Measurements from ENCODE around the gene VN1R4.
"Not testable (repeated sequence)": the region's sequence is repeated elsewhere in the genome, so short reads cannot be mapped to it uniquely, and the experiment has no call there.

The VN1R4 gene, protein sequence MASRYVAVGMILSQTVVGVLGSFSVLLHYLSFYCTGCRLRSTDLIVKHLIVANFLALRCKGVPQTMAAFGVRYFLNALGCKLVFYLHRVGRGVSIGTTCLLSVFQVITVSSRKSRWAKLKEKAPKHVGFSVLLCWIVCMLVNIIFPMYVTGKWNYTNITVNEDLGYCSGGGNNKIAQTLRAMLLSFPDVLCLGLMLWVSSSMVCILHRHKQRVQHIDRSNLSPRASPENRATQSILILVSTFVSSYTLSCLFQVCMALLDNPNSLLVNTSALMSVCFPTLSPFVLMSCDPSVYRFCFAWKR

DNA sequence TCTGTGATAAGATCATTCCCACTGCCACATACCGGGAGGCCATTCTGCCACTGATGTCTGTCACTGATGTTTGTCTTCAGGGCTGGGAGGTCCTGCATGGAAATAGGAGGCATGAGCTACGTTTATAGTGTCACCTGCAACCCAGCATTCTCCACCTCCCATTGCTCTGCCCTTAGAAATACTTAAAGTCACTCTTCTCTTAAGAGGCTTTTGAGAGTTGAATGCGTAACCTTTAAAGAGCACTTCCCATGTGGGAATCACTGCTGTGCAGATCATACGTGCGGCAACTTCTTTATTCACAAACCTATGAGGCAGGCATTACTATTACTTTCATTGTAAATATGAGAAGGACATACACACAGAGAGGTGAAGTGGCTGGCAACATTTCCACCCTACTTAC lies at the start of gene VN1R4:
Gene VN1R4, minus strand, starts transcription at position 101 of the 400 bp plus-strand sequence. Its CDS starts 58 bp downstream, at position 43.
- not testable (repeated sequence) for DNase-seq

- DNase-seq: no peak
Measured at GRCh38 chr19:53311897-53312296, 44.4 kb upstream of the VN1R4 start.

DNA sequence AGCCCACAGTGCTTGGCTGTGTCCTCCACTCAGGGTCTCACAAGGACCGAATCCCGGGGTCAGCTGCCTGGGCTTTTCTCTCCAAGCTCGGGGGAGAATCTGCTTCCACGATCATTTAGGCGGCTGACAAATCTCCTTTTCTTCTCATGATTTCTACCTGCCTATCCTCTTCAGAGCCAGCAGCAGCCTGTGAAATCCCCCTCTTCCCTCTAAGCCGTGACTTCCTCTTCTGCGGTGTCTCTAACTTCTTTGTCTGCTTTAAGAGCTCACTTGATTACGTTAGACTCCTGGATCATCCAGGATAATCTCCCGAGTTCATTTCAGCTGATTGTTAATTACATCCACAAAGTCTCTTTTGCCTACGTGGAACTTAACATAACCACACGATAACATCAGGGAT lies 43.5 kb upstream of the VN1R4 start:
- DNase-seq: no peak

- DNase-seq: no peak
Measured at GRCh38 chr19:53308339-53308811, 40.9 kb upstream of the VN1R4 start.

- DNase-seq: not testable (repeated sequence)
Measured at GRCh38 chr19:53301341-53301740, 33.8 kb upstream of the VN1R4 start.

DNA sequence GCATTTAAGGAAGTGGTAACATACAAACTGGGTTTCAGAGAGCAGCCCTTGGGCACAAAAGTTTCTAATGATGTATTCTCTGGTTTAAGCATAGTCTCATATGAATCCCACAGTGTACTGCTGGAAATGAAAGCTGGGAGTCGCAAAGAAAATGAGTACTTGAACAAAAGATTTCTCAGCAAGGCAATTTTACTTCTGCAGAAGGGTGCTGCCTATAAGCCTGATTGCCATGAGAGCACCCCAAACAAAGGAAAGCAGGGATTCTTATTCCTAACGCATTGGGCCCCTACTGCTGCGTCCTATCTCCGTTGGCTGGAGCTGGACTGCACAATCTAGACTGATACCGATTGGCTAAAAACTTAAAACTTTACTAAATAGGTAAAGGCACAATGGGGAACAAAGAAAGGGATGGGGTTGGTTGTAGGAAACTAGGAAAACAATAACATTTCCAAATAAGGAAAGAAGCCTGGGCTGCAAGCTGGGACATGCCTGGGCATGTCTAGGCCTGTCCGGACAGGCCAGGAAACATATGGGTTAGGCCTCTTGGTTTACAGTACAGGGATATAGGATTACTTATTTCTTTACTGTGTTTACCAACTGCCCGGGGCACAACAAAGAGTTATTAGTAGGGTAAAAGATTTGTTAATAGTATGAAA lies 27.4 kb upstream of the VN1R4 start:
- no peak for DNase-seq

DNA sequence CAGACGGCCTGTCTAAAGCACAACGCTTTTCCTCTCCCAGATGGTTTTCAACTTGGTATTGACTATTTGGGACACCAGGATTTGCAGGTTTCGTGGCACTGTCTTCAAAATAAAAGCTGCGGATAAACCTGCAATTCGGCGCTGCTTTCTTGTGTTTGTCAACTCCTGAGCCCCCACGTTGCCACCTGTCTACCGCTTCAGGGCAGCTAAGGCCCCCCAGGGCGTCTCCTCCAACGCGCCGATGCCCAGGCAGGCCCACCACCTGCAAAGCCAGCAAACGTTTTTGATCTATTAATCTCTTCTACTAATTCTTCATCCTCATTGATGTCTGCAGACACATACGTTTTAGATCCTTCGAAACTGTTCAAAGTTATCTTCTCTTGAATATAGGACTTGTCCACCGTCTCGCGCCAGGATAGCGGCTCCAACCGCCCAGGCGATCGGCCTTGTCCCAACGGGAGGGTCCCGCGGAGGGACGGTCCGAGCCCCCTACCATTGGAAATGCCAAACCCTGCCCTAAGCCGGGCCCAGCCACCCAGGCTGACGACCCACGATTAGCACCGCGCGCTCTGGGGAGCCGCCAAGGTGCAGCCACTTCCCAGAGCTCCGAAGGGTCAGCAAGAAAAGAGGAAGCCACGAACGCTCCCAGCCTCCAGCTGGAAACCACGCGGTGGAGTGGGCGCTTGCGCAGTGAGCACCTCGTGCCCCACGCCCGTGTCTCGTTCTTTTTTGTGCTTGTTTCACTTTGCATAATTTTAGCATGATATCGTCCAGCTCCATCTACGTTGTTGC lies 23.4 kb upstream of the VN1R4 start:
- no peak for DNase-seq

DNA sequence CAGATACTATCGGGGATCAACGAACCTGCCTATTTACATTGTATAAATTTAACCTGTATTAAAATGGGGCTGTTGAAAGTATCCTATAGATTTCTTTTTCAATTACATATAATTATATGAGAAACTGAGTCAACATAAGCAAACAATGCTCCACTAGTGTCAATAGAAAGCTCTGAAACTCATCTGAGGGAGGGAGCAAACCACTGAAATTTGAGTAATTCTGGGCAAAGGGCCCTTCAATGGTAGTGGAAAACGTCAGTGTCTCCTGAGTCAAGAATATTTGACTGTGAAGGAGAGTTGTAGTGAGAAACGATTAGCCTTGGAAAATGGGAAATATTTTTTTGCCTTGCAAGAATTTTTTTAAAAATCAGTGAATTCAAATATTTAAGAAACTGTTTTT lies 17.6 kb upstream of the VN1R4 start:
- no peak for DNase-seq

DNA sequence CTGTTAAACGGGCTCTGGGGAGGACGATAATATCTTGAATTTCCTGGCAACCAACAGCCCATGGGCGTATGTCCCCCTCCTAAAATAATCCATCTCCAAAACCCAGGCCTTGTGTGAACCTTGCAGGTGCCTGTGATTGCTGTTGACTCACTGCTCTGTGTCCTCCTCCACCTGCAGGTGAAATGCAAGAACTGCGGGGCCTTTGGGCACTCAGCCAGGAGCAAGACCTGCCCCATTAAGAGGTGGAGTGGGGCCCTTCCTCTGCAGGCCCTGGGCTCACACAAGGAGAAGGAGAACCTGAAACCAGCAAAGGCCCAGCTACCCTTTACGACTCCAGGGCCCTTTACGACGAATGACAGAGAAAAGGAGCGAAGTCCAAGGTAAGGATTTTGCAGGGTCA lies 14.4 kb upstream of the VN1R4 start:
- not testable (repeated sequence) for DNase-seq

DNA sequence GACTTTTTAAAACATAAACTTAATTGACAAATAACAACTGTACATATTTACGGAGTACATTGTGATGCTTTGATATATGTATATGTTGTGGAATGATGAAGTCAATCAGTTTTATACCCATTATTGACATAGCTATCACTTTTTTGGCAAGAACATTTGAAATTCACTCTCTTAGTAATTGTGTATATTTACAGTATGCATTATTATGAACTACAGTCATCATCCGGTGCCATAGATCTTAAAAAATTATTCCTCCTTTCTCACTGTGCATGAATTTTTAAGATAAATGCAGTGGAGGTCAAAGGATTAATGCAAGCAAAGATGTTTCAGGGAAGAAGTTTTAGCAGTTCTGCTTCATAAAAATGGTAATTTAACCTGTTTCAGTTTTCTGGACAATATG lies 8.0 kb upstream of the VN1R4 start:
- DNase-seq: no peak

DNA sequence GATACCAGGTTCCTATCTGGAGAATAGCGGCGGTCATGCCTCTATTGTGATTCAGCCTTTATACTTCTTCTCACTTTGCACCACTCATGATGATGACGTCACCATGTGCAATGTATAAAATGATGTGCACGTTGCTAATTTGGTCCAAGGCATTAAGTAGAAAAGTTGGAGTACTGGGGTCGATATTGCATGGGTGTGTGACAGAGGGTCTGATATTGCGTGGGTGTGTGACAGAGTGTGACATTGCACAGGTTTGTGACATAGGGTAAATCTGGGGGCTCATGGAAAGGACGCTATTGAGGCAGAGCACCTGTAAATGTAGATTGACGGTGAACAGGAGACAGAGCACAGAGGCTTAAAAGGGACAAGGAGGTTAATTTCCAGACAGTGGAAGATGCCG lies 4.5 kb upstream of the VN1R4 start:
- DNase-seq: no peak

DNA sequence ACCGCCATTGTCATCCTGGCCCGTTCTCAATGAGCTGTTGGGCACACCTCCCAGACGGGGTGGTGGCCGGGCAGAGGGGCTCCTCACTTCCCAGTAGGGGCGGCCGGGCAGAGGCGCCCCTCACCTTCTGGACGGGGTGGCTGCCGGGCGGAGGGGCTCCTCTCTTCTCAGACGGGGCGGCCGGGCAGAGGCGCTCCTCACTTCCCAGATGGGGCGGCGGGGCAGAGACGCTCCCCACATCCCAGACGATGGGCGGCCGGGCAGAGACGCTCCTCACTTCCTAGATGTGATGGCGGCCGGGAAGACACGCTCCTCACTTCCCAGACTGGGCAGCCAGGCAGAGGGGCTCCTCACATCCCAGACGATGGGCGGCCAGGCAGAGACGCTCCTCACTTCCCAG lies 2.3 kb upstream of the VN1R4 start:
- not testable (repeated sequence) for DNase-seq

DNA sequence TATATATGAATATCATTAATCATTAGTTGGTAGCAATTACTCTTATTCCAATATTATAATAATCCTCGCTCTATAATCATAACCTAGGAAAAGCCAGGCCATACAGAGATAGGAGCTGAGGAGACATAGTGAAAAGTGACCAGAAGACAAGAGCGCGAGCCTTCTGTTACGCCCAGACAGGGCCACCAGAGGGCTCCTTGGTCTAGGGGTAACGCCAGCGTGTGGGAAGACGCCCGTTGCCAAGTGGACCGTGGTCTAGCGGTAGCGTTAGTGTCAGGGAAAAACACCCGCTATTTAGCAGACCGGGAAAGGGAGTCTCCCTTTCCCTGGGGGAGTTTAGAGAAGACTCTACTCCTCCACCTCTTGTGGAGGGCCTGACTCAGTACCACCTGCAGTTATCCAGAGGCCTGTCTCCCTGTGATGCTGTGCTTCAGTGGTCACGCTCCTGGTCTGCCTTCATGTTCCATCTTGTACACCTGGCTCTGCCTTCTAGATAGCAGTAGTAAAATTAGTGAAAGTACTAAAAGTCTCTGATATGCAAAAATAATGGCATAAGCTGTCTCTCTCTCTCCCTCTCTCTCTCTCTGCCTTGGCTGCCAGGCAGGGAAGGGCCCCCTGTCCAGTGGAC lies 9.7 kb downstream of the VN1R4 start, which contains the start of gene VN1R2:
Gene VN1R2, plus strand, starts transcription at position 578 of the 628 bp plus-strand sequence. CDS start 84 bp downstream, outside the sequence.
- not testable (repeated sequence) for DNase-seq

DNA sequence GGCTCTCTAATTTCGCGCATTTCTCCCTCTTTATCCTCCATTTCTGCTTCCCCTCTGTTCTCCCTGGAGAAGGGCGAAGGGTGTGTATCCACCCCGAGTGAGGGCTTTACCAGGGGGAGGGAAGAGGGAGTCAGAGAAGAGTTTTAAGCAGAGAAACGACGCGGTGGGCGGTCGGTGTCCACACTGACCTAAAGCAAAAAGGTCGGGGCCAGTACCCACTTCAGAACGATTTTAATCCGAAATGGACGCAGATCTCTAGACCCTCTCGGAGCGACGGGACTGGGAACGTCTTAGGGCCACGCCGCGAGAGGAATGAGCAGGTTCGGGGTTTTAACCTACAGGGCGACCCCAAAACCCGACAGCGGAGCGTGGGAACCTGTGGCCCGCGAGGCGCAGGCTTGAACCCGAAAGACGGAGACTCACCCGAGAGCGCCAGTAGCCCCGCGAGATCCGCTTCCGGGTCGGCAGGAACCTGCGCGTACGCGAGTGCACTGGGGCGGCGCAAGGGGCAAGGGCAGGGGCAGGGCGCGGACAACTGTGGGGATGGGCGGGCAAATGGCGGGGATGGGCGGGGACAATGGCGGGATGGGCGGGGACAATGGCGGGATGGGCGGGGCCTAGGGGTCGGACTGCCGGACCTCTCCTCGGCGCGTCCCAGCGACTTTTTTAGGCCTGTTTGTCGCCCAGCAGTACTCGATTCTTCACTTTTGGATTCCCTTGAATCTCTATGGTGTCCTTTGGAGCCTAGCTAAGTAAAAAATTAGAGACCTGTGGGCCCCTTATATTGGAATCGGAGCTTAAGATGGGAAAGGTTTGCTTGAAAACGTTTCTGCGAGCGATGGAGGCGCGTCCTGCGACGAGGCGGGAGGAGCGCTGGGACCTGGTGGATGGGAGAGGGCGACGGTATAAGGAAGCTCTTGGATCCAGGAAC lies 12.8 kb downstream of the VN1R4 start, which contains the start of gene ZNF677:
Gene ZNF677, minus strand, starts transcription at position 463 of the 931 bp plus-strand sequence. CDS start 3,323 bp downstream, outside the sequence.
- DNase-seq: peak; percentile 66

DNA sequence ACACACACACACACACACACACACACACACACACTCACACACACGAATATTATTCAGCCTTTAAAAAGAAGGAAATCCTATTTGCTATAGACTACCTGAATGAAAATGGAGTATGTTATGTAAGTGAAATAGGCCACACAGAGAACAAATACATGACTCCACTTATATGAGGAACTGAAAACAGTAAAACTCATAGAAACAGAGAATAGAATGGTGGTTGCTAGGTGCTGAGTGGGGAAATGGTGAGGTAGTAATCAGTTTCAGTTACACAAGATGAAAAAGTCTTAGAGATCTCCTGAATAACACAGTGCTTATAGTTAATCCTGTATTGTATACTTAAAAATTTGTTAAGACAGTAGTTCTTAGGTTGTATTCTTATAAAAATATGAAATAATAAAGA lies 21.0 kb downstream of the VN1R4 start:
- no peak for DNase-seq

DNA sequence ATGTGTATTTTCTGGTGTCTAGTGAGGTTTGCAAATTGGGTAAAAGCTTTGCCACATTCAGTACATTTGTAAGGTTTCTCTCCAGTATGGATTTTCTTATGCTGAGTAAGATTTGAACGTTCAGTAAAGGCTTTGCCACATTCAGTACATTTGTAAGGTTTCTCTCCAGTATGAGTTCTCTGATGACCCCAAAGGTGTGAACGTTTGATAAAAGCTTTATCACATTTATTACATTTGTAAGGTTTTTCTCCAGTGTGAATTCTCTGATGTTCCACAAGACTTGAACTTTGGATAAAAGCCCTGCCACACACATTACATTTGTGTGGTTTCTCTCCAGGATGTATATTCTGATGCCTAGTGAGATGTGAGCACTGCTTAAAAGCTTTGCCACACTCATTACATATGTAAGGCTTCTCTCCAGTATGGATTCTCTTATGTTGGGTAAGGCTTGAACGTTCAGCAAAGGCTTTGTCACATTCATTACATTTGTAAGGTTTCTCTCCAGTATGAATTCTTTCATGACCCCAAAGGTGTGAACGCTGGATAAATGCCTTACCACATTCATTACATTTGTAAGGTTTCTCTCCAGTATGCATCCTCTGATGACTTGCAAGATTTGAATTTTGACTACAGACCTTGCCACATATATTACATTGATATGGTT lies 30.3 kb downstream of the VN1R4 start:
- no peak for DNase-seq

- DNase-seq: no peak
Measured at GRCh38 chr19:53224606-53225005, 42.9 kb downstream of the VN1R4 start.

DNA sequence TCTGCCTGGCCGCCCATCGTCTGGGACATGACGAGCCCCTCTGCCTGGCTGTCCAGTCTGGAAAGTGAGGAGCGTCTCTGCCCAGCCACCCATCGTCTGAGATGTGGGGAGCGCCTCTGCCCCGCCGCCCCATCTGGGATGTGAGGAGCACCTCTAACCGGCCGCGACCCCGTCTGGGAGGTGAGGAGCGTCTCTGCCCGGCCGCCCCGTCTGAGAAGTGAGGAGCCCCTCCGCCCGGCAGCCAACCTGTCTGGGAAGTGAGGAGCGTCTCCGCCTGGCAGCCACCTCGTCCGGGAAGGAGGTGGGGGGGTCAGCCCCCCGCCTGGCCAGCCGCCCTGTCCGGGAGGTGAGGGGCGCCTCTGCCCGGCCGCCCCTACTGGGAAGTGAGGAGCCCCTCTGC lies 44.8 kb downstream of the VN1R4 start:
- not testable (repeated sequence) for DNase-seq
